Gastroesophageal sphincter (tissue), 4 donors: ENCODE results near the gene FGF10. TPM values are rescaled to one million over a fixed set of nuclear protein-coding genes. Genes with fewer than 3 reads are reported as not detected.

Source experiments
- ATAC-seq: fragments of 150-250 bp; one replicate; pipeline ENCODE4 v1.9.1; 2016; ENCODE audit warnings: mild to moderate bottlenecking, moderate library complexity
- H3K27ac ChIP-seq, 4 donors: fragments of 200-600 bp; sonication (generic) in 3 of 4; 1 replicate in 3 of 4; 2 replicates in 1 of 4; pipeline ENCODE4 v1.5.1; 2016 to 2019
- H3K27me3 ChIP-seq: fragments of 200-600 bp; sonication (generic); one replicate; pipeline ENCODE4 v1.5.1; 2019
- H3K36me3 ChIP-seq, 2 donors: fragments of 200-600 bp; sonication (generic); one replicate each; pipeline ENCODE4 v1.5.1; 2019; ENCODE audit warnings: control low read depth in 1 of 2
- H3K4me1 ChIP-seq, 3 donors: fragments of 200-600 bp; sonication (generic); 1 replicate in 2 of 3; 2 replicates in 1 of 3; pipeline ENCODE4 v1.5.1; 2016 to 2019; ENCODE audit warnings: control low read depth in 2 of 3
- H3K4me3 ChIP-seq, 2 donors: fragments of 200-600 bp; sonication (generic); one replicate each; pipeline ENCODE4 v1.5.1; 2019; ENCODE audit warnings: mild to moderate bottlenecking in 1 of 2, moderate library complexity in 1 of 2
- H3K9me3 ChIP-seq, 3 donors: fragments of 200-600 bp; sonication (generic); one replicate each; pipeline ENCODE4 v1.5.1; 2017 to 2019; ENCODE audit warnings: control low read depth in 2 of 3
- EP300 ChIP-seq: sonication (generic); formaldehyde crosslinking; IDR thresholded peaks from one replicate; pipeline ENCODE4 v1.6.1; 2017; ENCODE audit warnings: antibody characterized with exemption, mild to moderate bottlenecking
- POLR2A ChIP-seq, 2 donors: fragments of 450-650 bp; IDR thresholded peaks; one replicate each; pipeline ENCODE4 v1.6.1; 2017; ENCODE audit warnings: antibody characterized with exemption in 2 of 2, mild to moderate bottlenecking in 2 of 2, moderate library complexity in 1 of 2
- POLR2AphosphoS5 ChIP-seq: sonication (generic); formaldehyde crosslinking; IDR thresholded peaks from one replicate; pipeline ENCODE4 v1.6.1; 2017; ENCODE audit warnings: antibody characterized with exemption
- WGBS, 2 donors: methylation state at CpG; one replicate each; pipeline ENCODE4 v1.1.5; 2018; ENCODE audit warnings: low coverage in 1 of 2; 5-methylcytosine and 5-hydroxymethylcytosine counted together
- total RNA-seq, 4 donors: library from RNA; depleted of rRNA; stranded (reverse); fragments of >200 nt; gene quantifications; one replicate each; pipeline ENCODE4 v1.1.0, GENCODE V29; 2016
- TF ChIP-seq, protein P1 (sequence below), 4 experiments: fragments of 200-600 bp in 2 of 4; fragments of 450-650 bp in 2 of 4; sonication (generic) in 1 of 4; IDR thresholded peaks; one replicate each; pipeline ENCODE4 v1.5.1; 2017 to 2019; ENCODE audit warnings: antibody characterized with exemption in 4 of 4, mild to moderate bottlenecking in 2 of 4, moderate library complexity in 2 of 4

Gene FGF10
- total RNA-seq, 4 donors from 2014 or later = 2.0 to 33.7 (median 5.5) TPM

DNA sequence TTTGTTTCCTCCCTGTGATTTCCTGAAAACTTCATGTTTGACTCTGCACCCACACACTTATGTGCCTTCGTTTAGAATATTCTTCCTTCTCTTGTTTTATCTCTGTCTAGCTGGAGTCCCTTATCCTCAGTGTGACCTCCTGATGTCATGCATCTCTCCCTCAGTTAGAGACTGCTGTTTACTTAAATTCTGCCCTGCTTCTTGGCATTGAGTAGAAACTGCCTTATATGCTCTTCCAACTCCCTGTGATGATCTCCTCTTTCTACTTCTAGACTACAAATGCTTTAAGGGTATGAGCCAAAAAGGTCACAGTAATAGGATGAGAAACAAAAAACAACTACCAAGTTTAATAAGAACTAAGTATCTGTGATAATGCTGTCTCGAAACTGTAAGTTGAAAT is 12.2 kb downstream of the FGF10 start:
- TF ChIP-seq, protein P1, sequence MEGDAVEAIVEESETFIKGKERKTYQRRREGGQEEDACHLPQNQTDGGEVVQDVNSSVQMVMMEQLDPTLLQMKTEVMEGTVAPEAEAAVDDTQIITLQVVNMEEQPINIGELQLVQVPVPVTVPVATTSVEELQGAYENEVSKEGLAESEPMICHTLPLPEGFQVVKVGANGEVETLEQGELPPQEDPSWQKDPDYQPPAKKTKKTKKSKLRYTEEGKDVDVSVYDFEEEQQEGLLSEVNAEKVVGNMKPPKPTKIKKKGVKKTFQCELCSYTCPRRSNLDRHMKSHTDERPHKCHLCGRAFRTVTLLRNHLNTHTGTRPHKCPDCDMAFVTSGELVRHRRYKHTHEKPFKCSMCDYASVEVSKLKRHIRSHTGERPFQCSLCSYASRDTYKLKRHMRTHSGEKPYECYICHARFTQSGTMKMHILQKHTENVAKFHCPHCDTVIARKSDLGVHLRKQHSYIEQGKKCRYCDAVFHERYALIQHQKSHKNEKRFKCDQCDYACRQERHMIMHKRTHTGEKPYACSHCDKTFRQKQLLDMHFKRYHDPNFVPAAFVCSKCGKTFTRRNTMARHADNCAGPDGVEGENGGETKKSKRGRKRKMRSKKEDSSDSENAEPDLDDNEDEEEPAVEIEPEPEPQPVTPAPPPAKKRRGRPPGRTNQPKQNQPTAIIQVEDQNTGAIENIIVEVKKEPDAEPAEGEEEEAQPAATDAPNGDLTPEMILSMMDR (IDR thresholded peaks at IDR 0.05) = no peak
- TF ChIP-seq POLR2AphosphoS5 = no peak
- no peak for TF ChIP-seq EP300
- no peak for TF ChIP-seq POLR2A (IDR thresholded peaks at IDR 0.05)

DNA sequence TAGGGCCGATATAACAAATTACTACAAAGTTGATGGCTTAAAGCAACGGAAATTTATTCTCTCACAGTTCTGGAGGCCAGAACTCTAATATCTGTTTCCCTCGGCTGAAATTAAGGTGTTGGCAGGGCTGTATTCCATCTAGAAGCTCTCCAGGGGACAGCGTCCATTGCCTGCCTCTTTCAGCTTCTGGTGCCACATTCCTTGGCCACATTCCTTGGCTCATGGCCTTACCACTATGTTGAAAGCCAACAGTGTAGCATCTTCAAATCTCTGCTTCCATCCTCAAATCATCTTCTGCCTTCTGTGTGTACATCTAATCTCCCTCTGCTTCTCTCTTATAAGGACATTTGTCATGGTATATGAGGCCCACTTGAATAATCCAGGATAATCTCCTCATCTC is 17.2 kb downstream of the FGF10 start:
- H3K4me1 ChIP-seq = no peaks in the 10 kb centered on the region
- H3K9me3 ChIP-seq = peaks cover 0 to 7% (median 0%) of the 10 kb centered on the region in 3 donors
- H3K4me3 ChIP-seq = no peak overlapping the region
- ATAC-seq = no peak
- WGBS, 2 donors = 78 to 80% methylated on average over 4 of the region's 4 CpGs
- H3K27ac ChIP-seq = no peak overlapping the region
- H3K27me3 ChIP-seq = no peaks in the 10 kb centered on the region
- no peaks in the 10 kb centered on the region for H3K36me3 ChIP-seq
- TF ChIP-seq POLR2AphosphoS5 = no peak
- no peak for TF ChIP-seq EP300
- TF ChIP-seq POLR2A (IDR thresholded peaks at IDR 0.05) = no peak
- TF ChIP-seq, protein P1 (IDR thresholded peaks at IDR 0.05) = no peak

More for the DNA sequence above, 12.2 kb downstream of the FGF10 start:
- H3K36me3 ChIP-seq = no peaks in the 10 kb centered on the region
- H3K4me3 ChIP-seq = no peak overlapping the region
- H3K9me3 ChIP-seq = peaks cover 0 to 7% (median 0%) of the 10 kb centered on the region in 3 donors
- no peaks in the 10 kb centered on the region for H3K4me1 ChIP-seq
- H3K27me3 ChIP-seq = no peaks in the 10 kb centered on the region
- ATAC-seq = no peak
- 16 to 21% methylated on average over 2 of the region's 2 CpGs for WGBS, 2 donors
- no peak overlapping the region for H3K27ac ChIP-seq

DNA sequence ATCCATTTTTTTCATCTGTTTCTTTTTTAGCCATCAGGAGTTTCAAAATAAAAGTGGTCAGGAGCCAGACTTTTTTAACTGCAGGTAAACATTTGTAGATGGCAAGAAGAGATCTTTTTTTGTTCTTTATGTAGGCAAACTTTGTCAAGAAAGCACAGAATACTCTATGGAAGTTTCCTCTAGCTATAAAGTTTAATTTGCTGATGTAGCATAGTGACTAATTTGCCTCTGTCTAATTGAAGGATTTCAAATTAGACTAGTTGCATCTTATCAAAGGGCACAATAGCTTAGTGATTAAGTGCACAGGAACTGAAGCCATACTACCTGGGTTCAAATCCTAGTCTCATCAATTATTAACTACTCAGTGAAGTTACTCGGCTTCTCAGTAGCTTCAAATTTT is 22.0 kb downstream of the FGF10 start:
- H3K36me3 ChIP-seq = no peaks in the 10 kb centered on the region
- no peaks in the 10 kb centered on the region for H3K27me3 ChIP-seq
- no peaks in the 10 kb centered on the region for H3K4me1 ChIP-seq
- TF ChIP-seq, protein P1 (IDR thresholded peaks at IDR 0.05) = no peak
- TF ChIP-seq POLR2A (IDR thresholded peaks at IDR 0.05) (no peak), POLR2AphosphoS5 (no peak), EP300 (no peak)
- H3K27ac ChIP-seq = no peak overlapping the region
- H3K9me3 ChIP-seq = no peaks in the 10 kb centered on the region
- H3K4me3 ChIP-seq = no peak overlapping the region
- WGBS, 2 donors = 86% methylated on average over 1 of the region's 1 CpG
- ATAC-seq = no peak

DNA sequence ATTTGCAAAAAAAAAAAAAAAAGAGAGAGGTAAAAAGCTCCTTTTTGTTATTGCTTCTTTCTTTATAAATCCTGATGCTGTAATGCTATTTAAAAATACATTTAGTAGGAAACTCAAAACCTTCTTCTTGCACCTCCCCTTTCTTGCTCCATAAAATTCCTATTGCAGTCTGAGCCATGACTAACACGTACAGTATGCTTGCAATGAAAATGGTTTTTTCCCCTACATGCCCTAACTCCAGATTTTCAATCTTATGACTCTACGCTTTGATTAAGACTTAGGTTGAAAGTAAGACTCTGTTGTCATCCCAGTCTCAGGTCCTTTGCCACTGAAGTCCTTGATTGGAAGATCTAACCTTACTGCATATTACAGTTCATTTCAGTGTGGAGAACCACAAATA is 23.9 kb downstream of the FGF10 start:
- Histone ChIP-seq H3K4me3 (no peak overlapping the region), H3K27ac (no peak overlapping the region), H3K4me1 (no peaks in the 10 kb centered on the region), H3K9me3 (no peaks in the 10 kb centered on the region), H3K27me3 (no peaks in the 10 kb centered on the region), H3K36me3 (no peaks in the 10 kb centered on the region)
- ATAC-seq = no peak
- WGBS, 2 donors = 27 to 29% methylated on average over 2 of the region's 2 CpGs
- TF ChIP-seq POLR2AphosphoS5 (peak; percentile 52), POLR2A (IDR thresholded peaks at IDR 0.05) (no peak), EP300 (no peak)
- TF ChIP-seq, protein P1 (IDR thresholded peaks at IDR 0.05) = no peak

DNA sequence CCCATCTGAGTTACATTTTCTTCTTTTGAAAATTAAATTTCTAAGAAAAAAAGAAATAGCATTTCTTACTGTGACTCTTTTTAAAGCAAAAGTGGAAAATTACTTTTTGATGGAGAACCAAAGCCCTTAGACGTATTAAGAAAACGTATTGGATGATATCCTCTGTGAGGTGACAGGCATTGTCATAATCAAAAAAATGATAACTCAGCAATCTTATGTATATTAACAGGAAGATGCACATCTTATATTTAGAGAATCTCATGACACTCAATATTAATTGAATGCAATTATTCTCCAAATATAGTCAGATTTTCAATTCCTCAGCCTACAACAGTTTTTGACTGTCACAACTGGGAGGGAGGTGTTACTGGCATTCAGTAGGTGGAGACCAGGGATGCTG is 25.1 kb downstream of the FGF10 start:
- no peak for ATAC-seq
- TF ChIP-seq POLR2AphosphoS5 = no peak
- TF ChIP-seq, protein P1 (IDR thresholded peaks at IDR 0.05) = no peak
- no peak for TF ChIP-seq POLR2A (IDR thresholded peaks at IDR 0.05)
- no peak for TF ChIP-seq EP300
- Histone ChIP-seq H3K9me3 (no peaks in the 10 kb centered on the region), H3K27me3 (no peaks in the 10 kb centered on the region), H3K27ac (no peak overlapping the region), H3K4me3 (no peak overlapping the region), H3K4me1 (no peaks in the 10 kb centered on the region), H3K36me3 (no peaks in the 10 kb centered on the region)
- 89% methylated on average over 2 of the region's 2 CpGs; no CpG with 5 or more reads in 1 of the 2 donors for WGBS, 2 donors
